Effector CD4-positive, alpha-beta T cell (primary cell): ENCODE results near the gene MAPK8IP1.
"Not testable (repeated sequence)": the region's sequence is repeated elsewhere in the genome, so short reads cannot be mapped to it uniquely, and the experiment has no call there.

ENCODE experiments used
- DNase-seq: peaks from one replicate; pipeline ENCODE4 v3.0.0-alpha.2; 2020
- total RNA-seq: gene quantifications from one replicate; lab custom pipeline; 2026; lab: John Stamatoyannopoulos, UW

MAPK8IP1 gene
- total RNA-seq, result 14.4 reads per million, percentile 39 among the genes with 10 or more reads in this experiment

- peak; percentile 48 for DNase-seq
Observed at GRCh38 chr11:45885274-45885920, at the start of gene MAPK8IP1. MAPK8IP1 (plus strand) TSS chr11:45885651; CDS start chr11:45885821, 170 bp downstream.

- no peak for DNase-seq
Observed at GRCh38 chr11:45839204-45839603, 46.2 kb upstream of the MAPK8IP1 start.

GRCh38 chr11:45840251-45840650 is 45.2 kb upstream of the MAPK8IP1 start:
- DNase-seq, result not testable (repeated sequence)

GRCh38 chr11:45843158-45843924 is 42.1 kb upstream of the MAPK8IP1 start:
- peak; percentile 89 for DNase-seq

DNA sequence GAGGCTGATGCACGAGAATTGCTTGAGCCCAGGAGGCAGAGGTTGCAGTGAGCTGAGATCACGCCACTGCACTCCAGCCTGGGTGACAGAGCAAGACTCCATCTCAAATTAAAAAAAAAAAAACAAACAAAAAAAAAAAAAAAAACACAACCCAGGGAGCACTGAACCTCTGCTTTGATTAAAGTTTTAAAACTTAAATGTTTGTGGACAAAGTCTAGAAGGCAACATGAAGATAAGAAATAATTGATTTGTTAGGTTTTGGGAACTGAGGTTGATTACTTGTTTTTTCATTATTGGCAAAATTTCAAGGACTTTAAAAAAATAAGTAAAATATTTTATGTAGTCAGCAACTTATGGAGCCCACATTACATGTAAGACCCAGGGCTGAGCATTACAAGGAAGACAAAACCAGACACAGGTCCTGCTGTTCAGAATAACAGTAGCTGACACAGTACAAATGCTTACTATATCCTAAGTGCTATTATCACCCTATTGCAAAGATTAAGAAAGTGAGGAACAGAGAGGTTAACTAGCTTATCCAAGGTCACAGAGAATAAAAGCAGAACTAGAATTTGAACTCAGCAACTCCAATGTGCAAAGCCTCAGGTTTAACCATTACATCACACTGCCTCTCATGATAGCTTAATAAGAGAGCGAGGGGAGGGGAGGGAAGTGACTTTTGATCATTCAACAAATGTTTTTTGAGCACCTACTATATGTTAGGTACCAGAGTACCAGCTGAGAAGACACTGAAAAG is 40.5 kb upstream of the MAPK8IP1 start:
- DNase-seq, result no peak

GRCh38 chr11:45846174-45846675 is 39.2 kb upstream of the MAPK8IP1 start:
- no peak for DNase-seq

DNA sequence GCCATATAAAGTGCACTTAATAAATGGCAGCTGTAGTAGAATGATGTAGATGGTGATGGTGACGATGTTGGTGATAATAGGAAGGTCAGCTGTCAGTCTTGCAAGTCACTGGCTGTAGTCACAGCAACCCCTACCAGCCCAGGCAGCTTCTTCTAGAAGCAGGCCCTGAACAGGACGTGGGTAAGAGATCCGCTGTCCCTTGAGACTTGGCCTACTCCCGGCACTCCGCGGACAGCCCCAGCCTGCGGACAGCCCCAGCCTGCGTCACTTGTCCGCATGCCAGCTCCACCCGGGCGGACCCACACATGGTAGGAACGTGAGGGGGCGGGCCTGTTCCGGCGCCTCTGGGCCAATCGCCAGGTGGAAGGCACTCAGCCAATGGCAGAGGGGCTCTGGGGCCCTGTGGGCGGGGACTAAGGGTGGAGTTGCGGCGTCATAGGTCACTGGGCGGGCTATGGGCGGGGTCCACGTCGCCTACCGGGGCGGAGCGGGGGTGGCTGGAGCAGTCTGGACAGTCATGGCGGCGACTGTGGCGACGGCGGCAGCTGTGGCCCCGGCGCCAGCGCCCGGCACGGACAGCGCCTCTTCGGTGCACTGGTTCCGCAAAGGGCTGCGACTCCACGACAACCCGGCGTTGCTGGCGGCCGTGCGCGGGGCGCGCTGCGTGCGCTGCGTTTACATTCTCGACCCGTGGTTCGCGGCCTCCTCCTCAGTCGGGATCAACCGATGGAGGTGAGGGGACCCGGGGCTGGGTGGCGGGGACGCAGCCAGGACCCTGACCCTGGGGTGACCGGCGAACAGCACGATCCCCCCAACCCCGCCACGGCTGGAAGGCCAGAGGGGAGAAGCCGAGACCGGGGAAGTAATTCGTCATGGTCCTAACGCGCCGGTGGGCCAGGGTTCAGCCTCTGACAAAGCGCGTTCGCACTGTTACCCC is 38.2 kb upstream of the MAPK8IP1 start, which contains the start of gene CRY2:
TSS of gene CRY2 (plus strand) at position 502 of the 937 bp plus-strand sequence. CDS start at position 518, 16 bp downstream.
- peak; percentile 98 for DNase-seq

DNA sequence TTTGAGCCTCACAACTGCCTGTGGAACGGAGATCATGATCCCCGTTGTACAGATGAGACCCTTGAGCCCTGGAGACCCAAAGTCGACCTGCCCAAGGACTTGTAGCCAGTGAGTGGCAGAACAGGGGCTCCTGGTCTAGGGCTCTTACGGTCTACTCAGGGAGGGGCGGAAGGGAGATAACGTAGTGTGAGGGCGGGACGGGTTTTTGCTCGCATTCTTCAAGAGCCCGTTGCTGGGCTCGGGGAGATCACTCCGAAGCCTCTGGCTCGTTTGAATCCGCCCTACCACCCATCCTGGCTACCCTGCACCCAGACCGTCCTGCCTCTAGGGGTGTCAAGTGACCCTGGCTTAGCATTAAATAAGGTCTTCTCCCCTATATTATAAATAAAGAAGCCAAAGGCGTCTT is 37.5 kb upstream of the MAPK8IP1 start:
- peak; percentile 16 for DNase-seq

- DNase-seq, result no peak
Observed at GRCh38 chr11:45848654-45849081, 36.8 kb upstream of the MAPK8IP1 start.

DNA sequence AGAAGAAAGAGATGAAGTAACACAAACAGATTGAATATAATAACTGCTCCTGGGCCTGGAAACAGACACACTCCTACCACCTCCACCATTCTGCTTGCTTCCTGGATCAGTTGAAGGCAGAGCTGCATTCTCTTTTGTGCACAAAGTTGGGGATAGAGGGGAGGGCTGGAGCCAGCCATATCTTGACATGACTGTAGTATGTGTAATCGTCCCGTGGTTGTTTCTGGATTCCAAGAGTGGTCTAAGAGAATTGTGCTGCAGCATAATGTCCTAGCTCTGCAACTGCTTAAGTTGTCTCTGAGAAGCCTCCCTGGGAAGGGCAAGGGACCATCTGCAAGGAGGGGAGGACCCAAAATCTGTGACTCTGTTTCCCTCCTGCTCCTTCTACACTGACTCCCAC is 35.0 kb upstream of the MAPK8IP1 start:
- no peak for DNase-seq

DNA sequence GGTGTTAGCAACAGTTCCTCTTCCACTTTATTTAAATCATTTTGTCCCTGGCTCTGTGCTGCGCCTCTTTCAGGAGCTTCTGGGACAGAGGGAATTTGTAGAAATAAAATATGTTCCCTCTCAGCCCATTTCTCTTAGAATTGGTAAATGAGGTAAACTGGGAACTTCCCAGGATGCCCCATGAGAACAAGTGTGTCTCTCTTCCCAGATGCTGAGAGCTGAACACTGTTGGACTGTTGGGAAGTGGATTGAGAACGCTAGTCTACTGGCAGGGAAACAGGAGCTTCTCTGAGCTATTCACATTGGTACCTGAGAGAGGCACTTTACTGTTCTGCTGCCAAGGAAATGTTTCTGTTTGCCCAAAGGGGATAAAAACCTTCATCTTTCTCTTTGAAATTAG is 34.2 kb upstream of the MAPK8IP1 start:
- no peak for DNase-seq

DNA sequence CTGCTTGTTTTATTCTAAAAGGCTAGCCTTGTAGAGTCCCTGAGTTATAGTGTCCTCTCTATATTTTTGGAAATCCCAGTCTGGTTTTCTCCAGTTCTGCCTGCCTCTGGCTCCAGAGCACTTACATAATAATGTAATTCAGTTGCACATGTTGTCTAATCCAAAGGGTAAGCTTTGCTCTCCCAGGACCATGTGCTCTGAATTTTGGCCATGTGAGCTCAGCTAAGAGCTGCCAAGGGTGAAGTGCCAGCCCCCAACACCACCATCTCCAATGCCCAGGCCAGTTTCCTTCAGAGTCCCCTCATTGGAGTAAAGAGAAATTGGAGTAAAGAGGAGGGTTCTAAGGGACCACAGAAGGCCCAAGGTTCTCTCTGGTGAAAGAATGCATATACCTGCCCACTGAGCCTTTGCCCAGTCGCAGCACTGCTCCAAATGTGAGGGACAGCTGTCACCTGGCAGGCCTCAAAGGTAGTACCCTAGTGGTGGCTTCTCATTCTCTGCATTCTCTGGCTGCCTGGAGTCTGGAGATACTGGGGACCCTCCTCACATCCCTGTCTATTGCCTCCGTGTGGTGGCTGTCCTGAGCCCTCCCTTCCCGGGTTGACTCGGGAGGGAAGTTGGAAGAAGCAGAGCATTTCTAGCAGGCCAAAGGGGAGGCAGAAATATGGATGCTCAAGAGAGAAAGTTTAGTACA is 33.3 kb upstream of the MAPK8IP1 start:
- DNase-seq, result no peak

GRCh38 chr11:45852712-45853101 is 32.7 kb upstream of the MAPK8IP1 start:
- no peak for DNase-seq

DNA sequence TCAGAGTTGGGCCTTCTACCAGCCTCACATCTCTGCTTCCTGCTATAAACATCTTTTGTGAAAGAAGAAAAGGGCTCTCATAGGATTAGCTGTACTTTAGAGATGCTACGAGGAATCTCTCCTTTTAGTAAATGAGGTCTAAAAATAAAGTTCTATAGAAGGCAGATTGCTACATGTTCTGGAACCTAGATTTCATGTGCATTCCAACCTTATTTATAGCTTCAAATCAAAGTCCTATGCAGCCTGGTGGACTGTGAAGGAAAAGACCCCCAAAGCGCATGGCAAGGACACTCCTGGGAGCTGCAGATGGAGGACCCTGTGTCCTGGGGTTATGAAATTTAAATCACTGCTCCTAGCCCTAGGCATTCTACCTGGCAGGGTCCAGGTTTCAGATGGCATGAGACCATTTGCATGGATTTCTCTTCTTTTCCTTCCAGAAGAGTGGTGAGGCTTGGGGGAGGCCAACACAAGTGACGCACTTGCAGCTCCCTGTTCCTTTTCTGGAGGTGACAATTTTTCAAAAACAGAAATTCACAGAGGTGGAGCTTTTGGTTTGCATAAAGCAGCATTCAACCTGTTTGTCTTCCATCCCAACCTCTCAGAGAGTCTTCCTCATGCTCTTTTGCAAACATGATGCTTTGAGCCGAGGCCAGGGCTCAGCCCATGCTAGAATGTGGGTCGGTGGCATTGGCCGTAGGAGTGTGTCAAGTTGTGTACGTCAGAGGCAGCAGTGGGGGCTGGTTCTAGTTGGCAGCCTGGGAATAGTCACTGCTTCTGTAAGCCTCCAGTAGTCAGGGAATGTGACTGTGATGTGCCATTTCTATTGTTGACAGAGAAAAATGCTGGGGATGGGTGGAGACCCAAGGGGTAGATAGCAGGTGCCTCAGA is 31.9 kb upstream of the MAPK8IP1 start:
- no peak for DNase-seq

- no peak for DNase-seq
Observed at GRCh38 chr11:45855308-45855707, 30.1 kb upstream of the MAPK8IP1 start.

- no peak for DNase-seq
Observed at GRCh38 chr11:45856044-45856468, 29.4 kb upstream of the MAPK8IP1 start.

DNA sequence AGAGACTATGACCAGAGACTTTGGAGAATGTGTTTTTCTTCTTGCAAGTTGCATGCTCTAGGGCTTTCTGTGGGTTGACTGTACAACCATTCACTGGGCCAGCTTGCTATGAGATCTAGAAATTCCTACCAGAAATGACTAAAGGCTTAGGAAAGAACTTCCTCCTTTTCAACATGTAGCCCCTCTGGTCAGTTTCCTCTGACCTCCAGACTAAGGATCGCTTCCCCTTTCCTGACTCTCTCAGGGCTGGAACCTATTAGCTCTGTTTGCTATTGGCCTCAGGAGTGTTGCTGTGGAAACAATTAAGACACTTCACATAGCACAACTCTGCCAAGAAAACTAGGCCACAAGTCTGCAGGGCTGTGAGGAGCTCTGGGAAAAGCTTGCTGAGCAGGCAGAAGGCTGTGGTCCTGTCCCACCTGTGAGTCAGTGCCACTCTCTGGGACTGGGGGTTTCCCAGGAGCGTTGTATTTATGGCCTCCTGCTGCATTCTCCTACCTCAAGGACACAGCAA is 27.4 kb upstream of the MAPK8IP1 start:
- DNase-seq, result no peak

DNA sequence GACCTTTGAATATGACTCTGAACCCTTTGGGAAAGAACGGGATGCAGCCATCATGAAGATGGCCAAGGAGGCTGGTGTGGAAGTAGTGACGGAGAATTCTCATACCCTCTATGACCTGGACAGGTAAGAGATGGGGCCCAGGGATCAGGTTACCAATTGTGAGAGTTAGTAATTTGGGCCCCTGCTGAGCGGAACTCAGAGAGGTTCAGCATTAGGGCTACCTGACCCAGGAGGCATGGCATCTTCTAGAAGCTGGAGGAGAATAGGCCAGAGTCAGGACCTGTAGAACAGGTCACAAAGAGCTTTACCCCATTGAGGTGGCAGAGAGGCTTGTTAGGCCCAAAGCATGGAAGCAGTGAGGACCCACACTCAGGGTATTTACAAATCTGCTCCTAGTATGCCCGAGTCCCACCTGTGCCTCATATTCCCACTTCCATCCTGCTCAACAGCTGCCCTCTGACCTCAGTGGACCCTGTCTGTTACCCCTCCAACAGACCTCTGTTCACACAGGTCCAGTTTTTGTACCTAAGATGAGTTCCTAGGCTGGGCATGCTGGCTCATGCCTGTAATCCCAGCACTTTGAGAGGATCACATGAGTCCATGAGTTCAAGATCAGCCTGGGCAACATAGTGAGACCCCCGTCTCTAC is 26.6 kb upstream of the MAPK8IP1 start:
- no peak for DNase-seq

DNA sequence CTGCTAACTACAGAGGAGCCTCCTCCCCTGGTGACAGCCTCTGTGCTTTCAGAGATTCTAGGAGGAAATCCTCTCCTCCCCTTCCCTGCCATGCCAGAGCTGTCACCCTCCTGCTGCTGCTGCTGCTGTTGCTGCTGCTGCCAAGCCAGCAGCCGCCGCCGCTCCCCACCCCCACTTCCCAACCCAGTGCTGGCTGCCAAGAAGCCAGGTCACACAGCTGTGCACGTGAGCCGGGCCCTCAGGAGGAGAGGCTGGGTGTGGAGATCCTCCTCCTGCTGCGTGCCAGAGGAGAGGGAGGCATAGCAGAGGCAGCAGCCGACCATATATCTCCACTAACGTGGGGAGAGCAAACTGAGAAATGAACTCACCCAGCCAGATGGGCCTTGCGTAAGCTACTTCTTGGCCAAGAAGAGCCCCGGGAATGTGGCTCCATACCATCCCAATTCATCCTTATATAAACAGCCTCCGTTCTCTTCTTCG is 25.8 kb upstream of the MAPK8IP1 start:
- DNase-seq, result no peak
